ENCODE data around the gene TBC1D1.

TBC1D1 gene

DNA sequence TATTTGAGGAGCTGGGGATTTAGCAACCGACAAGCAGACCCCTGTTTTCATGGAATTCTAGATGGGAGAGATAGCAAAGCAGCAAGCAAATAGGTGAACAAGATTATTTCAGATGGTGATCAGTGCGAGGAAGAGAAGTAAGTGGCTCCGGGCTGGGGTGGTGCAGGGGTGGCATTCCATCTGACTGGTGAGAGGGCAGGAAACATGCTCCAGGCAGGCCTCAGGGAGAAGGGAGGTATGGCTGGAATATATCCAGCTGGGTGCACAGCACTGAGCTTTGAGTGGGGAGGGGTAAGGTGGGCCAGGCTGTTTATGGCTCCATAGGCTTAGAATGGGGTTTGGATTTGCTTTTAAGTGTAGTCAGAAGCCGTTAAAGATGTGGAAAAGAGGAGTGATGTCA lies 90.5 kb downstream of the TBC1D1 start:
- no peaks in the 10 kb centered on the region for H3K9me3 ChIP-seq (replicated peaks in 1 of 11)
- no peaks in the 10 kb centered on the region for H3K27me3 ChIP-seq
- H3K4me1 ChIP-seq, result peaks cover 29 to 69% (median 41%) of the 10 kb centered on the region in 10 experiments
- no peak overlapping the region for H3K9ac ChIP-seq
- H3K36me3 ChIP-seq, result peaks cover 0 to 22% (median 5%) of the 10 kb centered on the region in 11 experiments; a peak in 9 of 22 replicates
- peaks cover 27 to 58% (median 50%) of the 10 kb centered on the region in 11 experiments; a peak in 19 of 22 replicates for H4K20me1 ChIP-seq
- no peak overlapping the region for H3K4me3 ChIP-seq
- H3K4me2 ChIP-seq, result peak overlapping the region in 5 of 11 experiments; percentile 8 to 37 (median 16); a peak in 5 of 22 replicates
- no peak overlapping the region for H3K27ac ChIP-seq
- TF ChIP-seq Cebpa-rat (IDR thresholded peaks at IDR 0.05), result no peak

GRCh38 chr4:37981844-37982720 lies 91.2 kb downstream of the TBC1D1 start:
- Histone ChIP-seq H3K4me2 (peak overlapping the region in 6 of 11 experiments; percentile 8 to 37 (median 18); a peak in 7 of 22 replicates), H3K36me3 (peaks cover 0 to 22% (median 5%) of the 10 kb centered on the region in 11 experiments; a peak in 9 of 22 replicates), H4K20me1 (peaks cover 27 to 58% (median 50%) of the 10 kb centered on the region in 11 experiments; a peak in 19 of 22 replicates), H3K4me1 (peaks cover 26 to 67% (median 37%) of the 10 kb centered on the region in 10 experiments), H3K9ac (no peak overlapping the region), H3K27me3 (no peaks in the 10 kb centered on the region), H3K4me3 (no peak overlapping the region), H3K9me3 (replicated peaks in 1 of 11) (no peaks in the 10 kb centered on the region), H3K27ac (no peak overlapping the region)
- TF ChIP-seq Cebpa-rat (IDR thresholded peaks at IDR 0.05), result no peak

GRCh38 chr4:37982736-37983135 lies 91.9 kb downstream of the TBC1D1 start:
- H3K36me3 ChIP-seq, result peaks cover 0 to 27% (median 9%) of the 10 kb centered on the region in 11 experiments; a peak in 11 of 22 replicates
- peak overlapping the region in 3 of 11 experiments; percentile 14 to 24 (median 19); a peak in 3 of 22 replicates for H3K4me2 ChIP-seq
- H4K20me1 ChIP-seq, result peaks cover 27 to 58% (median 50%) of the 10 kb centered on the region in 11 experiments; a peak in 19 of 22 replicates
- H3K9ac ChIP-seq, result no peak overlapping the region
- no peak for TF ChIP-seq Cebpa-rat (IDR thresholded peaks at IDR 0.05)
- no peak overlapping the region for H3K4me3 ChIP-seq
- no peaks in the 10 kb centered on the region for H3K27me3 ChIP-seq
- H3K4me1 ChIP-seq, result peaks cover 26 to 74% (median 38%) of the 10 kb centered on the region in 10 experiments
- no peaks in the 10 kb centered on the region for H3K9me3 ChIP-seq (replicated peaks in 1 of 11)
- H3K27ac ChIP-seq, result no peak overlapping the region

GRCh38 chr4:37983951-37984350 lies 93.1 kb downstream of the TBC1D1 start:
- TF ChIP-seq Cebpa-rat (IDR thresholded peaks at IDR 0.05), result no peak
- Histone ChIP-seq H3K27ac (no peak overlapping the region), H4K20me1 (peaks cover 24 to 54% (median 42%) of the 10 kb centered on the region in 11 experiments; a peak in 19 of 22 replicates), H3K4me3 (no peak overlapping the region), H3K9ac (no peak overlapping the region), H3K36me3 (peaks cover 0 to 38% (median 17%) of the 10 kb centered on the region in 11 experiments; a peak in 14 of 22 replicates), H3K4me2 (peak overlapping the region in 2 of 11 experiments; percentile 14 to 24; a peak in 2 of 22 replicates), H3K27me3 (no peaks in the 10 kb centered on the region), H3K9me3 (replicated peaks in 1 of 11) (no peaks in the 10 kb centered on the region), H3K4me1 (peaks cover 25 to 76% (median 40%) of the 10 kb centered on the region in 10 experiments)

- H3K4me2 ChIP-seq, result no peak overlapping the region
- H3K9ac ChIP-seq, result no peak overlapping the region
- H3K36me3 ChIP-seq, result peaks cover 0 to 38% (median 19%) of the 10 kb centered on the region in 11 experiments; a peak in 14 of 22 replicates
- no peak for TF ChIP-seq Cebpa-rat (IDR thresholded peaks at IDR 0.05)
- H3K27me3 ChIP-seq, result no peaks in the 10 kb centered on the region
- peaks cover 10 to 36% (median 23%) of the 10 kb centered on the region in 11 experiments; a peak in 17 of 22 replicates for H4K20me1 ChIP-seq
- H3K4me3 ChIP-seq, result no peak overlapping the region
- no peaks in the 10 kb centered on the region for H3K9me3 ChIP-seq (replicated peaks in 1 of 11)
- H3K4me1 ChIP-seq, result peaks cover 29 to 81% (median 43%) of the 10 kb centered on the region in 10 experiments
- no peak overlapping the region for H3K27ac ChIP-seq
Measured at GRCh38 chr4:37985730-37986275, 94.9 kb downstream of the TBC1D1 start.

DNA sequence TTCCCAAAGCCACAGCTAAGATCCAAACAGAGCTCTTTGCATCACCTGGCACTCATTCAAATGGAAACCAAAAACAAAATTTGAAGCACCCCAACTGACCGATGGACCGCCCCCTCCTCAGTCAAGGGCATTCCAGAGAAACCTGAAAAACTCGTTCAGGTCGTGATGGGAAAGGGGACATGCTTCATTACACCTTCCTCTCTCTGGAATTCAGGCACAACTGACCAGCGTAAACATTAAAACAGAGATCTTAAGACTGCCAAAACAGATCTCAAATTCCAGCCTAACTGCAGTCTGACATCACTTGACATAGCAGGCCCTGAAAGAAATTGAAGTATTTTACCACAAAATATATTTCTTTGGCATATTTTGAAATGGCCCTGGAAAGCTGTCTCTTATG lies 97.8 kb downstream of the TBC1D1 start:
- H3K27me3 ChIP-seq, result no peaks in the 10 kb centered on the region
- peaks cover 0 to 34% (median 11%) of the 10 kb centered on the region in 11 experiments; a peak in 12 of 22 replicates for H3K36me3 ChIP-seq
- no peak for TF ChIP-seq Cebpa-rat (IDR thresholded peaks at IDR 0.05)
- H4K20me1 ChIP-seq, result peaks cover 0 to 8% (median 0%) of the 10 kb centered on the region in 11 experiments; a peak in 5 of 22 replicates
- H3K27ac ChIP-seq, result peak overlapping the region in 10 of 11 experiments; percentile 70 to 89 (median 80); a peak in 18 of 22 replicates
- H3K4me1 ChIP-seq, result peaks cover 46 to 77% (median 54%) of the 10 kb centered on the region in 10 experiments
- no peak overlapping the region for H3K4me3 ChIP-seq
- H3K9ac ChIP-seq, result peak overlapping the region in 2 of 11 experiments; percentile 69 to 75; a peak in 4 of 22 replicates
- peaks cover 0 to 5% (median 0%) of the 10 kb centered on the region in 11 experiments; a peak in 2 of 22 replicates for H3K9me3 ChIP-seq (replicated peaks in 1 of 11)
- peak overlapping the region; percentile 69 to 91 (median 74); a peak in 19 of 22 replicates for H3K4me2 ChIP-seq

GRCh38 chr4:37989398-37990260 lies 98.7 kb downstream of the TBC1D1 start:
- Histone ChIP-seq H3K36me3 (peaks cover 0 to 26% (median 12%) of the 10 kb centered on the region in 11 experiments; a peak in 12 of 22 replicates), H3K9ac (peak overlapping the region; percentile 45 to 75 (median 59); a peak in 20 of 22 replicates), H3K27ac (peak overlapping the region; percentile 53 to 89 (median 78)), H3K4me2 (peak overlapping the region; percentile 69 to 91 (median 74)), H3K4me1 (peaks cover 54 to 82% (median 62%) of the 10 kb centered on the region in 10 experiments), H4K20me1 (peaks cover 0 to 12% (median 0%) of the 10 kb centered on the region in 11 experiments; a peak in 5 of 22 replicates), H3K9me3 (replicated peaks in 1 of 11) (peaks cover 0 to 5% (median 0%) of the 10 kb centered on the region in 11 experiments; a peak in 2 of 22 replicates), H3K27me3 (no peaks in the 10 kb centered on the region), H3K4me3 (peak overlapping the region in 4 of 10 experiments; percentile 6 to 39 (median 18); a peak in 4 of 20 replicates)
- TF ChIP-seq Cebpa-rat (IDR thresholded peaks at IDR 0.05), result no peak
